HUES64 (cell line): ENCODE results near the gene TENM4.

ENCODE experiments used
- H3K27ac ChIP-seq: 2 replicates; pipeline ENCODE4 v1.7.0; 2013; ENCODE audit warnings: low read depth, low read length, inconsistent platforms
- H3K27me3 ChIP-seq: 2 replicates; pipeline ENCODE4 v1.6.1; 2013; ENCODE audit warnings: mild to moderate bottlenecking, low read length; ENCODE audit not compliant: insufficient read depth
- H3K36me3 ChIP-seq: 2 replicates; pipeline ENCODE4 v1.6.1; 2013; ENCODE audit warnings: mild to moderate bottlenecking, low read length; ENCODE audit not compliant: insufficient read depth
- H3K4me1 ChIP-seq: 2 replicates; pipeline ENCODE4 v1.6.1; 2013; ENCODE audit warnings: mild to moderate bottlenecking, low read length, moderate library complexity; ENCODE audit not compliant: insufficient read depth
- H3K4me3 ChIP-seq: 2 replicates; pipeline ENCODE4 v1.5.1; 2013; ENCODE audit warnings: mild to moderate bottlenecking, low read length, moderate library complexity
- H3K9ac ChIP-seq: 2 replicates; pipeline ENCODE4 v1.6.1; 2013; ENCODE audit warnings: mild to moderate bottlenecking, low read depth, low read length
- H3K9me3 ChIP-seq: 2 replicates; pipeline ENCODE4 v1.6.1; 2013; ENCODE audit warnings: low read depth, low read length; ENCODE audit not compliant: insufficient read depth
- WGBS: fragments of 150-250, 120-280 bp; methylation state at CpG from one replicate; pipeline ENCODE4 v1.1.7; 2013; ENCODE audit warnings: missing lambda C conversion rate; 5-methylcytosine and 5-hydroxymethylcytosine counted together

Gene TENM4

DNA sequence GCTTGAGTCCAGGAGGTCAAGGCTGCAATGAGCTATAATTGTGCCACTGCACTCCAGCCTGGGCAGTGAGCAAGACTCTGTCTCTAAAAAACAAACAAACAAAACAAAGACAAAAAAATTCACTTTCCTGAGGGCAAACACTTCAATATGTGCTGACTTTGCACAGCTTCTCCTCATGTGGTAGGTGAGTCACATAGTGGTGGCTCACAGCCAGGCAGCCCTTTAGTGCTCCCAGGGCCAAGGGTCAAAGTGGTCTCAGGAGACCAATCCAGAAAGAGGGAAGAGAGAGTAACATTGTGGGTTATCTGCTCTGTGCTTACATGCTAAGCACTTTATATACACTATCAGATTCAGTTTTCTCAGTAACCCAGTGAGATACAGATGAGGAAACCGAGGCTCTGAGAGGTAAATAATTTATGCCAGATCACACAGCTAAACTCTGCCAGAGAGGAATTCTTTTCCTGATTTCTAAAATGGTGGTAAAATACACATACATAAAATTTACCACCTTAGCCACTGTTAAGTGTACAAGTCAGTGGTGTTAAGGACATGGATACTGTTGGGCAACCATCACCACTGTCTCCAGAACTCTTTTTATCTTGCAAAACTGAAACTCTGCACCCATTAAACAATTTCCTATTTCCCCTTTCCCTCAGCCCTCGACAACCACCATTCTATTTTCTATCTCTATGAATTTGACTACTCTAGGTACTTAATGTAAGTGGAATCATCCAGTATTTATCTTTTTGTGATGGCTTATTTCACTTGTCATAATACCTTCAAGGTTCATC is 634.4 kb downstream of the TENM4 start:
- no peak overlapping the region for H3K9ac ChIP-seq
- 100% methylated on average over 1 of the region's 2 CpGs for WGBS
- no peak overlapping the region for H3K4me3 ChIP-seq
- H3K9me3 ChIP-seq, result no peaks in the 10 kb centered on the region
- H3K36me3 ChIP-seq, result no peaks in the 10 kb centered on the region
- H3K4me1 ChIP-seq, result peaks cover 33% of the 10 kb centered on the region
- H3K27ac ChIP-seq, result no peak overlapping the region
- H3K27me3 ChIP-seq, result no peaks in the 10 kb centered on the region

DNA sequence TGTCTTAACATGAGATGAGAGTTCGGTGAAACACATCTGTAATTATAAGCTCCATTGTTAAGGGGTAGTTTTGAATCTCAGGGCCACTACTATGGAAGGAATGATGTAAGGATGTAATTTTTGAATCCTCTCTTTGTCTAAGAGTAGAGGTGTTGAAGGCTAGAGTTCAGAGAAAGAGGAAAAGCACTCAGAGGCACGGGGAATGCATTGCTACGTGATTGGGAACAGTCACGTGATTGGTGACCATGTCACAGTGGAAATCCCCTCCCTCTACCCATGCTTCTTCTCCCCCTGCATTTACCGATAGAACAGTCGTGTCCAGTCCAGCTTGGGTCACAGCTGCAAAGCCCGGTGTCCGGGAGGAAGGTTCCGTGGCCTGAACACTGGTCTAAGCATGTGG is 635.8 kb downstream of the TENM4 start:
- H3K27ac ChIP-seq, result no peak overlapping the region
- WGBS, result 94% methylated on average over 9 of the region's 9 CpGs
- H3K9ac ChIP-seq, result no peak overlapping the region
- H3K36me3 ChIP-seq, result no peaks in the 10 kb centered on the region
- H3K27me3 ChIP-seq, result no peaks in the 10 kb centered on the region
- peaks cover 33% of the 10 kb centered on the region for H3K4me1 ChIP-seq
- H3K4me3 ChIP-seq, result no peak overlapping the region
- no peaks in the 10 kb centered on the region for H3K9me3 ChIP-seq

DNA sequence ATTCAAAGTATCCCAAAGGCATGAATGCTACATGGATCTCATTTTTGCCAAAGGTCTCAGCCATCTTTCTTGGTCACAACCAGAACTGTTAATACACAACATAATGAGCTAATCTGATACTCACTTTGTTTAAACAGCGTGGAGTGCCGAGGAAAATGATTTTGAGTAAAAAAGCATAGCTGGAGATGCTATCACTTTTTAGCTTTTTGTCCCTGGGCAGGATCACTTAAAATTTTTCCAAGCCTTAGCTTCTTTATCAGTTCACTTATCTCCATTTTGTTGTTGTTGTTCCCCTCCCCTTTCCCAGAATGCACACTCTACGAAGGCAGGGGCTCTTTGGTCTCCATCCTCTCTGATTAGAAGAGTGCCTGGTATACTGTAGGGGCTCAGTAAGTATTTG is 636.8 kb downstream of the TENM4 start:
- H3K9me3 ChIP-seq, result no peaks in the 10 kb centered on the region
- 97% methylated on average over 3 of the region's 3 CpGs for WGBS

DNA sequence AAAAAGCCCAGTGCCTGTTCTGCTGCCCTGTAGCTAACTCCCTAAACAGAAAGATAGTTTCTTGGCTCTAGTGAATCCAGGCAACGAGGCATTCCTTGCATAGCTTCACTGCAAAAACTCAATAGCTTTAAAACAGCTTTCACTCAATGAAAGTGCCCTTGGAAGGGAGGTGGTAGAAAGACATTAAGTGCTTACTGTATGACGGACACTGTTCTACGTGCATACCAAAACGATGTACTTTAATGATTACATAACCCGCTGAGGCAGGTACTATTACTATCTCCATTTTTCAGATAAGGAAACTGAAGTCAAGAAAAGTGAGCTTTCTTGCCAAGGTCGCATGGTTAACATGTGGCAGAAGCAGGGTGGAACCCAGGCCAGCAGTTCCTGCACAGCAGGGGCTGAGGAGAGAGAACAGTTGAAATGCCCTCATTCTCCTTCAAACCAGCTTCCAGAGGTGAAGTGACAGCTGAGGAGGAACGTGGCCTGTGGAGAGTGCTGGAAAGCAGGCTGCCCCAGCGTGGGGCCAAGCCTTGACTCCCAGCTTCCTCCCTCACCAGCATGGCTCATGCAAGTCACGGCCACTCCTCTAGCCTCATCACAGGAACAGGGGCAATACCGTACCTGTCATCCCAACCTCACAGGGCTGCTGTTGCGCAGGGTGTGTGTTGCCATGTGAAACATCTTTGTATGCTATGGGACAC is 638.6 kb downstream of the TENM4 start:
- Histone ChIP-seq H3K9me3 (no peaks in the 10 kb centered on the region), H3K27me3 (no peaks in the 10 kb centered on the region), H3K4me3 (no peak overlapping the region), H3K36me3 (no peaks in the 10 kb centered on the region), H3K27ac (no peak overlapping the region), H3K4me1 (peaks cover 23% of the 10 kb centered on the region), H3K9ac (no peak overlapping the region)
- 65% methylated on average over 11 of the region's 11 CpGs for WGBS

More for the DNA sequence above, 636.8 kb downstream of the TENM4 start:
- no peak overlapping the region for H3K27ac ChIP-seq
- H3K4me1 ChIP-seq, result peaks cover 23% of the 10 kb centered on the region
- no peaks in the 10 kb centered on the region for H3K27me3 ChIP-seq
- no peak overlapping the region for H3K9ac ChIP-seq
- H3K36me3 ChIP-seq, result no peaks in the 10 kb centered on the region
- no peak overlapping the region for H3K4me3 ChIP-seq

DNA sequence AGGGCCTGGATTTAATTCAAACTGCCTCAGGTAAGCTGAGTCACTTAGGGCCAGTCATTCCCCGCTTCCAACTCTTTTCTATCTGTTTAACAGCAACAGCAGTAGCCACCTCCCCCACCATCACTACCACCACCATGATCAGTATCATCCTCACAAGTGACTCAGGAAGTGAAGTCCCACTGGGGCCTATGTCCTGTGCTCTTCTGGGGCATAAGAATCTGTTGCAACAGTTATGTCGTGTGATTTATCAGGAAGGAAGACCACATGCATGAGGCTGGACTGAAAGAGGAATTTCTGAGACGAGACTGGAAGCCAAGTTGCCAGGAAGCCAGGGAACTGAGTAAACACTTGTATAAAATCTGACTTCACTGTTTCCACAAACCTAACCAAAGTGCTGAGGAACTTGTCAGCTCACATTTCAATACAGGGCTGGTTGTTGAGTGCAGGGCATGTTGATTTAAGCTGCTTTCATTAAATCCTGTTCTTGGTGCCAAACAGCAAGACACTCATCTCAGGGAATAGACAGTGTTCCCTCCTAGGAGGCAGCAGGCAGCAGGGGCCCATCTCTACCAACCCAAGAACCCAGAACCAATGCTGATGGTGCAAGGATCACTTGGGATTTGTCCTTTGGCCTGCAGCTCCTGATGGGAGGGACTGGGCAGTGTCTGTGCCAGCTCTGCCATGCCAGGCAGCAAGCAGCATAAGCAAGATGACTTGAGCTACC is 639.5 kb downstream of the TENM4 start:
- 70% methylated on average over 2 of the region's 3 CpGs for WGBS
- H3K27me3 ChIP-seq, result no peaks in the 10 kb centered on the region
- peaks cover 23% of the 10 kb centered on the region for H3K4me1 ChIP-seq
- H3K36me3 ChIP-seq, result no peaks in the 10 kb centered on the region
- H3K9ac ChIP-seq, result no peak overlapping the region
- H3K27ac ChIP-seq, result no peak overlapping the region
- H3K4me3 ChIP-seq, result no peak overlapping the region
- no peaks in the 10 kb centered on the region for H3K9me3 ChIP-seq

DNA sequence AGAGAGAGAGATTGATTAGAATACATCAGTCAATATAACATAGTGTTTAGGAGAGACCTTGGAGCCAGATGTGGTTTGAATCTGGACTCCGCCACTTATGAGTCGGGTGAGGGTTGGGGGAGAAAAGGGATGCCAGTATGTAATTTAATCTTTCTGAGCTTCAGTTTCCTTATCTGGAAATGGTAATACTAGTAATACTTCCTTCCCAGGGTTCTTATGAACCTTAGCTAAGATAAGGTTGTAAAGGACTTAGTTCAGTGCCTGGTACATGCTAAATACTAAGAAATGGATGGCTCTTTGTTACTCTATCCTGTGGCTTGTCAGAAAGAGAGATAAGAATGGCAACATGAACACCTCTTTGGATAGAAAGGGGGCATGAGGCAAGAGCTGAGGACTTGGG is 640.1 kb downstream of the TENM4 start:
- peaks cover 23% of the 10 kb centered on the region for H3K4me1 ChIP-seq
- H3K36me3 ChIP-seq, result no peaks in the 10 kb centered on the region
- no peak overlapping the region for H3K9ac ChIP-seq
- no peak overlapping the region for H3K4me3 ChIP-seq
- no peak overlapping the region for H3K27ac ChIP-seq
- 89% methylated on average over 2 of the region's 2 CpGs for WGBS
- no peaks in the 10 kb centered on the region for H3K9me3 ChIP-seq
- no peaks in the 10 kb centered on the region for H3K27me3 ChIP-seq

DNA sequence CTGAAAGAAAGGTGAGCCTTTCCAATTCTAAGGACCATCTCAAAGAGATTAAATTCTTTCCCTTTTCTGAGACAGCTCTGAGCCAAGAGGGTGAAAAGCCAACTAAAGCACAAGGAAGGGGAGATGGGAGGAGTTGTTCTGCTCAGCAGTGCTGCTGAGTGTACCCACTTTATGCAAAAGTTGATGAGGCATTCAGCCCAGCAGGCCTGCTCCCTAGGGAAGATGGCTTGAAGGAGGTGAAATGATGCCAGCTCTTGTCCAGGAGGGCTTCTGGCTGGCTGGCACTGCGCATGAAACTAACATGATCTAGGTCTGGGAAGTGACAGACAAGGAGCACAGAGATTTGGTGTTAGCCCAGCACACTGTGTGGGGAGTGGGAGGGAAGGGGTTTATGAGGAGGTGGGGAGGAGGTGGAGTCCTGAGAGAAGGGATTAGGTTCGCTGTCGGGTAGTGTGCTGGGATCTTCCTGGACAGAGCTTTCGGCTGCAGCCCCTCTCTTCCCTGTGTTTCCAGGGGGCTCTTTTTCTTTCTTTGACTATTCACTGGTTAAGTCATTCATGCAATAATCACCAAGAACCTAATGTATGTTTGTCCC is 640.6 kb downstream of the TENM4 start:
- H3K9ac ChIP-seq, result no peak overlapping the region
- no peak overlapping the region for H3K27ac ChIP-seq
- peaks cover 23% of the 10 kb centered on the region for H3K4me1 ChIP-seq
- H3K4me3 ChIP-seq, result no peak overlapping the region
- WGBS, result 38% methylated on average over 4 of the region's 4 CpGs
- no peaks in the 10 kb centered on the region for H3K27me3 ChIP-seq
- no peaks in the 10 kb centered on the region for H3K36me3 ChIP-seq
- H3K9me3 ChIP-seq, result no peaks in the 10 kb centered on the region

DNA sequence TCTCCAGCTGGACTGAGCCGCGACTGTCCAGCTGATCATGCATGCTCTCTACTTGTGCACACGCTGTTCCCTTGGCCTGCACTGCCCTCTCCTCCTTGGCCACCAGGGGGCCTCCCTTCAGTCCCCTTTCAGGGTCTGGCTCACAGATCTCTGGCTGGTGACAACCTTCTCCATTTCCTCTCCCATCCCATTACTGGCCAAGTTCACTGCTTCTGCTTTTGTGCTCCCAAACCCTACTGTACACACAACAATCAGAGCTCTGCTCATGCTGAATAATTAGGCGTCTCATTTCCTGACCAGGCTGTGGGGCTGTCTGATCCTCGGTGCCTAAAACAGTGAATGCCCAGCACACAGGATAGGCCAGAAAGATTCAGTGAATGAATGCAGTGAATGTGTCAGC is 642.2 kb downstream of the TENM4 start:
- Histone ChIP-seq H3K36me3 (no peaks in the 10 kb centered on the region), H3K27me3 (no peaks in the 10 kb centered on the region), H3K9ac (no peak overlapping the region), H3K27ac (no peak overlapping the region), H3K9me3 (no peaks in the 10 kb centered on the region), H3K4me3 (no peak overlapping the region), H3K4me1 (peaks cover 23% of the 10 kb centered on the region)
- 55% methylated on average over 5 of the region's 5 CpGs for WGBS

DNA sequence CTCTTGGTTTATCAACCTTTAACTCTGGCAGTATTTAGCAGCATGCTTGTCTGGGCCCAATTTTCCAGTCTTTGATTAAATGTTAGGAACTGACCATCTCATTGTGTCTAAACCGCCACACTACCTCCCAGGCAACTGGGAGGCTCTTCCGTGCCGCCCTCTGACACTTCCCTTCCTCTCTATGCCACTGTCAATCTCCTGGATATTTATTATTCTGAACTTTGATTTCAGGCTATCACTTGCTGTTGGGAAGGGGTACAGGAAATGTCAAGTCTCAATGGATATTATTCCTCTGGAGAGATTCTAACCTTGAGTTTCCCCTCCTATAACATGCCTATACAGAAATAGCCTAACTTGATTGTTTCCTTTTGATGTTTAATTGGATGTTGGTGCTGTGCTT is 643.3 kb downstream of the TENM4 start:
- WGBS, result 97% methylated on average over 3 of the region's 3 CpGs
- H3K4me1 ChIP-seq, result peaks cover 20% of the 10 kb centered on the region
- no peak overlapping the region for H3K27ac ChIP-seq

DNA sequence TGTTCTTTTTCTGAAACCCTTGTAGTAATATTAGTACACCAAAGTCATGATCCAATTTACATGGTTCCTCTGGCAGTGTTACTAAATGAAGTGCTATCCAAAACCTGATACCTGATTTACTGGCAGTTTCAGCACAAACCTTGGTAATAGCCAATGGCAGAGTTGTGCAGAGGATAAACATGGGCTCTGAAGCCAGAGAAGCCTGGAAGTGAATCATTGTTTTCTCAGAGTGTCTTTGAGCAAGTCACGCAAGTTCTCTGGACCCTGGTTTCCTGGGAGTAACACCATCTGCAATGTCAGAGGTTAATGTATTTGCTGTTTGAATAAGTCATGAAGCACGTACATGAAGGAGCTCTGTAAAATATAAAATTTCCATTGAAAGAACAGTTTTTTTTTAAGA is 643.9 kb downstream of the TENM4 start:
- WGBS, result 79% methylated on average over 2 of the region's 2 CpGs
- Histone ChIP-seq H3K27me3 (no peaks in the 10 kb centered on the region), H3K4me1 (peaks cover 14% of the 10 kb centered on the region), H3K9me3 (no peaks in the 10 kb centered on the region), H3K4me3 (no peak overlapping the region), H3K9ac (no peak overlapping the region), H3K36me3 (no peaks in the 10 kb centered on the region), H3K27ac (no peak overlapping the region)

More for the DNA sequence above, 643.3 kb downstream of the TENM4 start:
- Histone ChIP-seq H3K4me3 (no peak overlapping the region), H3K36me3 (no peaks in the 10 kb centered on the region), H3K27me3 (no peaks in the 10 kb centered on the region), H3K9me3 (no peaks in the 10 kb centered on the region), H3K9ac (no peak overlapping the region)
